OCI-LY1 (cell line): ENCODE results near the gene TBC1D14.

Experiments
- H2AFZ ChIP-seq: fragments of 200-600 bp; sonication (generic), shearing (Covaris generic); 2 replicates; pipeline ENCODE4 v1.6.0; 2014; ENCODE audit warnings: antibody characterized with exemption, mild to moderate bottlenecking, low read length
- H3F3A ChIP-seq: fragments of 200-600 bp; sonication (generic), shearing (Covaris generic); 2 replicates; pipeline ENCODE4 v1.6.0; 2014; ENCODE audit warnings: mild to moderate bottlenecking, antibody characterized with exemption, low read length, moderate library complexity; ENCODE audit not compliant: insufficient read depth
- H3K27ac ChIP-seq: fragments of 200-600 bp; sonication (generic); 2 replicates; pipeline ENCODE4 v1.5.1; 2014; ENCODE audit warnings: low read length, mixed run types, mild to moderate bottlenecking, low read depth; ENCODE audit not compliant: poor library complexity, severe bottlenecking
- H3K27me3 ChIP-seq: fragments of 200-600 bp; sonication (generic); 2 replicates; pipeline ENCODE4 v1.6.0; 2014; ENCODE audit warnings: antibody characterized with exemption, mild to moderate bottlenecking, low read length, moderate library complexity; ENCODE audit not compliant: insufficient read depth
- H3K36me3 ChIP-seq: fragments of 200-600 bp; sonication (generic); 2 replicates; pipeline ENCODE4 v1.6.1; 2014; ENCODE audit warnings: mild to moderate bottlenecking, antibody characterized with exemption, low read length, moderate library complexity, mixed read lengths; ENCODE audit not compliant: insufficient read depth
- H3K4me1 ChIP-seq: fragments of 200-600 bp; sonication (generic); 2 replicates; pipeline ENCODE4 v1.5.1; 2014; ENCODE audit warnings: mild to moderate bottlenecking, low read length, moderate library complexity; ENCODE audit not compliant: insufficient read depth, severe bottlenecking
- H3K4me2 ChIP-seq: fragments of 200-600 bp; sonication (generic), shearing (Covaris generic); 2 replicates; pipeline ENCODE4 v1.6.1; 2014; ENCODE audit warnings: low read length
- H3K4me3 ChIP-seq: fragments of 200-600 bp; sonication (generic); 2 replicates; pipeline ENCODE4 v1.5.1; 2014; ENCODE audit warnings: low read length, low read depth, mild to moderate bottlenecking, mixed read lengths; ENCODE audit not compliant: poor library complexity, severe bottlenecking
- H3K79me2 ChIP-seq: fragments of 200-600 bp; shearing (Covaris generic); 2 replicates; pipeline ENCODE4 v1.6.1; 2016; ENCODE audit warnings: mixed run types, low read length, mixed read lengths; ENCODE audit not compliant: insufficient read depth
- H3K9ac ChIP-seq: fragments of 200-600 bp; sonication (generic), shearing (Covaris generic); 2 replicates; pipeline ENCODE4 v1.6.1; 2014; ENCODE audit warnings: mild to moderate bottlenecking, low read length, mixed read lengths
- H3K9me2 ChIP-seq: fragments of 200-600 bp; sonication (generic), shearing (Covaris generic); 2 replicates; pipeline ENCODE4 v1.6.1; 2014; ENCODE audit warnings: low read depth, mild to moderate bottlenecking, low read length, mixed read lengths
- H3K9me3 ChIP-seq: fragments of 200-600 bp; shearing (Covaris generic); 2 replicates; pipeline ENCODE4 v1.6.1; 2014; ENCODE audit warnings: low read length, mixed read lengths
- H4K20me1 ChIP-seq: fragments of 200-600 bp; sonication (generic), shearing (Covaris generic); 2 replicates; pipeline ENCODE4 v1.6.0; 2016; ENCODE audit warnings: mild to moderate bottlenecking, low read length; ENCODE audit not compliant: insufficient read depth
- CTCF ChIP-seq: fragments of 200-600 bp; sonication (generic), shearing (Covaris generic); IDR thresholded peaks from 2 replicates; pipeline ENCODE4 v1.5.1; 2017; ENCODE audit warnings: mild to moderate bottlenecking, antibody characterized with exemption, low read length, moderate library complexity, mixed read lengths
- EZH2 ChIP-seq: fragments of 200-600 bp; sonication (generic), shearing (Covaris generic); IDR thresholded peaks from 2 replicates; pipeline ENCODE4 v1.8.0; 2017; ENCODE audit warnings: borderline replicate concordance, mixed run types, mild to moderate bottlenecking, antibody characterized with exemption, low read length, moderate library complexity, mixed read lengths

The TBC1D14 gene

GRCh38 chr4:6956434-6957147, 47.0 kb downstream of the TBC1D14 start:
- H3K79me2 ChIP-seq: no peaks in the 10 kb centered on the region
- H3K4me1 ChIP-seq: peaks cover 7% of the 10 kb centered on the region
- H2AFZ ChIP-seq: no peak overlapping the region
- no peaks in the 10 kb centered on the region for H3K9me2 ChIP-seq
- H3K27me3 ChIP-seq: no peaks in the 10 kb centered on the region
- no peak overlapping the region for H3K9ac ChIP-seq
- no peak for TF ChIP-seq CTCF
- H3K27ac ChIP-seq: no peak overlapping the region
- no peak overlapping the region for H3K4me2 ChIP-seq
- no peaks in the 10 kb centered on the region for H4K20me1 ChIP-seq
- no peaks in the 10 kb centered on the region for H3F3A ChIP-seq
- H3K4me3 ChIP-seq: no peak overlapping the region
- H3K9me3 ChIP-seq: no peaks in the 10 kb centered on the region
- no peaks in the 10 kb centered on the region for H3K36me3 ChIP-seq

GRCh38 chr4:6957148-6957520, 47.5 kb downstream of the TBC1D14 start:
- H3K27me3 ChIP-seq: no peaks in the 10 kb centered on the region
- no peak overlapping the region for H3K4me2 ChIP-seq
- H3K4me1 ChIP-seq: peaks cover 13% of the 10 kb centered on the region
- H3K4me3 ChIP-seq: no peak overlapping the region
- no peaks in the 10 kb centered on the region for H4K20me1 ChIP-seq
- H2AFZ ChIP-seq: no peak overlapping the region
- no peak overlapping the region for H3K9ac ChIP-seq
- H3K9me2 ChIP-seq: no peaks in the 10 kb centered on the region
- H3K27ac ChIP-seq: no peak overlapping the region
- H3K9me3 ChIP-seq: no peaks in the 10 kb centered on the region
- no peaks in the 10 kb centered on the region for H3F3A ChIP-seq
- no peaks in the 10 kb centered on the region for H3K79me2 ChIP-seq
- H3K36me3 ChIP-seq: no peaks in the 10 kb centered on the region
- TF ChIP-seq EZH2 (no peak), CTCF (no peak)

- Histone ChIP-seq H3K9ac (no peak overlapping the region), H3K27me3 (no peaks in the 10 kb centered on the region)
- TF ChIP-seq EZH2 (no peak), CTCF (no peak)
These were observed 48.4 kb downstream of the TBC1D14 start for GRCh38 chr4:6957994-6958393.

More at GRCh38 chr4:6957994-6958393, 48.4 kb downstream of the TBC1D14 start:
- Histone ChIP-seq H2AFZ (no peak overlapping the region), H3F3A (no peaks in the 10 kb centered on the region), H3K79me2 (no peaks in the 10 kb centered on the region), H3K36me3 (no peaks in the 10 kb centered on the region), H3K4me3 (no peak overlapping the region), H3K4me2 (no peak overlapping the region), H3K27ac (no peak overlapping the region), H3K4me1 (peaks cover 21% of the 10 kb centered on the region), H4K20me1 (no peaks in the 10 kb centered on the region), H3K9me2 (no peaks in the 10 kb centered on the region), H3K9me3 (no peaks in the 10 kb centered on the region)
